ENCODE measurements around the gene SOX2.

DNA sequence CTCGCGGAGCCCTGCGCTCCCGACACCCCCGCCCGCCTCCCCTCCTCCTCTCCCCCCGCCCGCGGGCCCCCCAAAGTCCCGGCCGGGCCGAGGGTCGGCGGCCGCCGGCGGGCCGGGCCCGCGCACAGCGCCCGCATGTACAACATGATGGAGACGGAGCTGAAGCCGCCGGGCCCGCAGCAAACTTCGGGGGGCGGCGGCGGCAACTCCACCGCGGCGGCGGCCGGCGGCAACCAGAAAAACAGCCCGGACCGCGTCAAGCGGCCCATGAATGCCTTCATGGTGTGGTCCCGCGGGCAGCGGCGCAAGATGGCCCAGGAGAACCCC, 464 bp downstream of the SOX2 start:
- TF ChIP-seq POLR2AphosphoS5 (IDR thresholded peaks at IDR 0.05; ENCODE audit: low read depth, low read length) (no peak), SIN3A (IDR thresholded peaks at IDR 0.05; ENCODE audit: borderline replicate concordance, insufficient read depth, low read length) (no peak), FOXP2 (optimal IDR thresholded peaks at IDR 0.05; ENCODE audit: borderline replicate concordance, extremely low read depth, extremely low read length, insufficient read depth) (no peak)
- TF ChIP-seq, protein P1, sequence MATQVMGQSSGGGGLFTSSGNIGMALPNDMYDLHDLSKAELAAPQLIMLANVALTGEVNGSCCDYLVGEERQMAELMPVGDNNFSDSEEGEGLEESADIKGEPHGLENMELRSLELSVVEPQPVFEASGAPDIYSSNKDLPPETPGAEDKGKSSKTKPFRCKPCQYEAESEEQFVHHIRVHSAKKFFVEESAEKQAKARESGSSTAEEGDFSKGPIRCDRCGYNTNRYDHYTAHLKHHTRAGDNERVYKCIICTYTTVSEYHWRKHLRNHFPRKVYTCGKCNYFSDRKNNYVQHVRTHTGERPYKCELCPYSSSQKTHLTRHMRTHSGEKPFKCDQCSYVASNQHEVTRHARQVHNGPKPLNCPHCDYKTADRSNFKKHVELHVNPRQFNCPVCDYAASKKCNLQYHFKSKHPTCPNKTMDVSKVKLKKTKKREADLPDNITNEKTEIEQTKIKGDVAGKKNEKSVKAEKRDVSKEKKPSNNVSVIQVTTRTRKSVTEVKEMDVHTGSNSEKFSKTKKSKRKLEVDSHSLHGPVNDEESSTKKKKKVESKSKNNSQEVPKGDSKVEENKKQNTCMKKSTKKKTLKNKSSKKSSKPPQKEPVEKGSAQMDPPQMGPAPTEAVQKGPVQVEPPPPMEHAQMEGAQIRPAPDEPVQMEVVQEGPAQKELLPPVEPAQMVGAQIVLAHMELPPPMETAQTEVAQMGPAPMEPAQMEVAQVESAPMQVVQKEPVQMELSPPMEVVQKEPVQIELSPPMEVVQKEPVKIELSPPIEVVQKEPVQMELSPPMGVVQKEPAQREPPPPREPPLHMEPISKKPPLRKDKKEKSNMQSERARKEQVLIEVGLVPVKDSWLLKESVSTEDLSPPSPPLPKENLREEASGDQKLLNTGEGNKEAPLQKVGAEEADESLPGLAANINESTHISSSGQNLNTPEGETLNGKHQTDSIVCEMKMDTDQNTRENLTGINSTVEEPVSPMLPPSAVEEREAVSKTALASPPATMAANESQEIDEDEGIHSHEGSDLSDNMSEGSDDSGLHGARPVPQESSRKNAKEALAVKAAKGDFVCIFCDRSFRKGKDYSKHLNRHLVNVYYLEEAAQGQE (IDR thresholded peaks at IDR 0.05; ENCODE audit: insufficient read depth in 1 of 2, low read depth in 2 of 2, low read length in 2 of 2): no peak
